H9 (cell line): Measurements from ENCODE around the gene NAPA. TPM values are rescaled to one million over a fixed set of nuclear protein-coding genes. Genes with fewer than 3 reads are reported as not detected.

Experiments
- DNase-seq: peaks from one replicate; pipeline ENCODE4 v3.0.0-alpha.2; 2017
- H2AFZ ChIP-seq: one replicate; pipeline ENCODE4 v1.6.1; 2013; ENCODE audit warnings: mild to moderate bottlenecking, low read length, control low read depth, moderate library complexity
- H2AK5ac ChIP-seq: 2 replicates; pipeline ENCODE4 v1.6.1; 2013; ENCODE audit warnings: low read length, control low read depth, mixed read lengths; ENCODE audit not compliant: insufficient read length
- H2BK120ac ChIP-seq: one replicate; pipeline ENCODE4 v1.6.1; 2013; ENCODE audit warnings: low read depth, mild to moderate bottlenecking, low read length, control low read depth, inconsistent platforms; ENCODE audit not compliant: poor library complexity, severe bottlenecking
- H2BK12ac ChIP-seq: 2 replicates; pipeline ENCODE4 v1.6.1; 2013; ENCODE audit warnings: low read length, control low read depth, mixed read lengths, low read depth; ENCODE audit not compliant: insufficient read length
- H2BK15ac ChIP-seq: 2 replicates; pipeline ENCODE4 v1.6.1; 2013; ENCODE audit warnings: low read depth, low read length, control low read depth
- H2BK20ac ChIP-seq: one replicate; pipeline ENCODE4 v1.6.1; 2013; ENCODE audit warnings: low read depth, mild to moderate bottlenecking, low read length, control low read depth, inconsistent platforms; ENCODE audit not compliant: poor library complexity, severe bottlenecking
- H2BK5ac ChIP-seq: 2 replicates; pipeline ENCODE4 v1.6.1; 2013; ENCODE audit warnings: low read length, control low read depth, mixed read lengths; ENCODE audit not compliant: insufficient read length
- H3K14ac ChIP-seq: 2 replicates; pipeline ENCODE4 v1.6.1; 2013; ENCODE audit warnings: low read length, control low read depth; ENCODE audit not compliant: insufficient read depth
- H3K18ac ChIP-seq: 2 replicates; pipeline ENCODE4 v1.6.1; 2013; ENCODE audit warnings: low read depth, mild to moderate bottlenecking, mixed read lengths, low read length, control low read depth; ENCODE audit not compliant: insufficient read length
- H3K23ac ChIP-seq: 2 replicates; pipeline ENCODE4 v1.6.1; 2013; ENCODE audit warnings: low read length, control low read depth, mixed read lengths, low read depth; ENCODE audit not compliant: insufficient read length
- H3K23me2 ChIP-seq: 2 replicates; pipeline ENCODE4 v1.6.1; 2013; ENCODE audit warnings: low read depth, mild to moderate bottlenecking, mixed read lengths, low read length, control low read depth; ENCODE audit not compliant: insufficient read length, poor library complexity, severe bottlenecking
- H3K27ac ChIP-seq: 2 replicates; pipeline ENCODE4 v1.5.1; 2013; ENCODE audit warnings: low read length, control low read depth, mixed read lengths, low read depth; ENCODE audit not compliant: insufficient read length
- H3K27me3 ChIP-seq: 2 replicates; pipeline ENCODE4 v1.6.1; 2013; ENCODE audit warnings: low read length, control low read depth, inconsistent platforms; ENCODE audit not compliant: insufficient read depth
- H3K4ac ChIP-seq: 2 replicates; pipeline ENCODE4 v1.6.1; 2013; ENCODE audit warnings: low read depth, mild to moderate bottlenecking, control low read depth, inconsistent platforms, low read length, moderate library complexity
- H3K4me1 ChIP-seq: 2 replicates; pipeline ENCODE4 v1.6.1; 2013; ENCODE audit warnings: low read length, control low read depth, inconsistent platforms; ENCODE audit not compliant: insufficient read depth
- H3K4me2 ChIP-seq: 2 replicates; pipeline ENCODE4 v1.6.1; 2013; ENCODE audit warnings: low read length, control low read depth, mixed read lengths; ENCODE audit not compliant: insufficient read length, insufficient read depth
- H3K56ac ChIP-seq: 2 replicates; pipeline ENCODE4 v1.6.1; 2013; ENCODE audit warnings: low read depth, mild to moderate bottlenecking, mixed read lengths, low read length, control low read depth; ENCODE audit not compliant: insufficient read length
- H3K79me1 ChIP-seq: 2 replicates; pipeline ENCODE4 v1.6.1; 2013; ENCODE audit warnings: low read depth, mild to moderate bottlenecking, moderate library complexity, low read length, control low read depth, inconsistent platforms; ENCODE audit not compliant: insufficient read depth, poor library complexity, severe bottlenecking
- H3K79me2 ChIP-seq: 2 replicates; pipeline ENCODE4 v1.6.1; 2013; ENCODE audit warnings: low read length, control low read depth, inconsistent platforms; ENCODE audit not compliant: insufficient read depth
- H3K9ac ChIP-seq: 2 replicates; pipeline ENCODE4 v1.6.1; 2013; ENCODE audit warnings: low read length, control low read depth, mixed read lengths; ENCODE audit not compliant: insufficient read length; ENCODE audit errors: extremely low read depth
- H3K9me3 ChIP-seq: one replicate; pipeline ENCODE4 v1.6.1; 2013; ENCODE audit warnings: low read depth, low read length, inconsistent platforms; ENCODE audit not compliant: control insufficient read depth
- H3T11ph ChIP-seq: one replicate; pipeline ENCODE4 v1.6.1; 2013; ENCODE audit warnings: mild to moderate bottlenecking, low read length, control low read depth, inconsistent platforms
- H4K20me1 ChIP-seq: one replicate; pipeline ENCODE4 v1.6.1; 2013; ENCODE audit not compliant: control insufficient read depth, insufficient read length, insufficient read depth
- H4K5ac ChIP-seq: 2 replicates; pipeline ENCODE4 v1.6.1; 2013; ENCODE audit warnings: low read depth, mild to moderate bottlenecking, mixed read lengths, low read length, control low read depth; ENCODE audit not compliant: insufficient read length
- H4K8ac ChIP-seq: replicated peaks from 2 replicates; pipeline ENCODE4 v1.6.1; 2013; ENCODE audit warnings: low read length, control low read depth, mixed read lengths, low read depth; ENCODE audit not compliant: insufficient read length
- H4K91ac ChIP-seq: 2 replicates; pipeline ENCODE4 v1.6.1; 2013; ENCODE audit warnings: low read depth, mild to moderate bottlenecking, moderate library complexity, mixed read lengths, low read length, control low read depth; ENCODE audit not compliant: insufficient read length
- H3K27ac Mint-ChIP-seq, 3 experiments: 2 replicates in 2 of 3; 3 replicates in 1 of 3; pipeline ENCODE4 v1.8.0; 2020 to 2021; ENCODE audit warnings: mixed read lengths in 3 of 3, mild to moderate bottlenecking in 1 of 3, moderate library complexity in 1 of 3
- H3K27me3 Mint-ChIP-seq: 2 replicates; pipeline ENCODE4 v1.8.0; 2021; ENCODE audit warnings: low read depth, mild to moderate bottlenecking, moderate library complexity, mixed read lengths
- H3K36me3 Mint-ChIP-seq, 3 experiments: 2 replicates in 2 of 3; 3 replicates in 1 of 3; pipeline ENCODE4 v1.8.0; 2020 to 2021; ENCODE audit warnings: low read depth in 3 of 3, mixed read lengths in 3 of 3; ENCODE audit not compliant: insufficient read depth in 1 of 3
- H3K4me1 Mint-ChIP-seq, 2 experiments: 2 replicates each; pipeline ENCODE4 v1.8.0; 2020; ENCODE audit warnings: mixed read lengths in 2 of 2
- H3K4me3 Mint-ChIP-seq, 2 experiments: 2 replicates in 1 of 2; 3 replicates in 1 of 2; pipeline ENCODE4 v1.8.0; 2020 to 2021; ENCODE audit warnings: mild to moderate bottlenecking in 2 of 2, mixed read lengths in 2 of 2, moderate library complexity in 1 of 2
- H3K9me3 Mint-ChIP-seq, 2 experiments: 2 replicates in 1 of 2; 3 replicates in 1 of 2; pipeline ENCODE4 v1.8.0; 2020; ENCODE audit warnings: mild to moderate bottlenecking in 2 of 2, mixed read lengths in 2 of 2, moderate library complexity in 1 of 2
- CTCF ChIP-seq: fragments of 200-600 bp; sonication (generic); conservative IDR thresholded peaks from 3 replicates; pipeline ENCODE4 v1.8.0; 2021; ENCODE audit warnings: antibody characterized with exemption, mild to moderate bottlenecking
- WGBS: extraction: QIAGEN DNeasy Blood & Tissue Kit; methylation state at CpG from one replicate; pipeline ENCODE4 v1.1.7; 2013; ENCODE audit warnings: missing lambda C conversion rate, low lambda C conversion rate, mixed read lengths; ENCODE audit not compliant: insufficient read length; ENCODE audit errors: extremely low coverage; 5-methylcytosine and 5-hydroxymethylcytosine counted together
- total RNA-seq: library from RNA; stranded (reverse); gene quantifications from 2 replicates; pipeline ENCODE4 v1.2.1, GENCODE V29; 2021

NAPA gene
- total RNA-seq, 1 experiment from 2014 or later: 62.8 TPM

GRCh38 chr19:47471381-47471732 is 43.5 kb downstream of the NAPA start:
- no peaks in the 10 kb centered on the region for H4K20me1 ChIP-seq
- H3K9me3 ChIP-seq: no peaks in the 10 kb centered on the region
- no peak overlapping the region; the same call in 1 of the 2 replicates for H3K14ac ChIP-seq
- H3K79me1 ChIP-seq: no peaks in the 10 kb centered on the region
- Mint-ChIP-seq H3K27ac (no peak overlapping the region), H3K36me3 (peaks cover 1 to 9% (median 4%) of the 10 kb centered on the region in 3 experiments; a peak in 6 of 7 replicates), H3K27me3 (peaks cover 25% of the 10 kb centered on the region), H3K9me3 (no peaks in the 10 kb centered on the region; a peak in 1 of 5 replicates), H3K4me3 (peak overlapping the region; percentile 78 to 85), H3K4me1 (peaks cover 19 to 39% of the 10 kb centered on the region in 2 experiments)
- WGBS: no CpG with 5 or more reads among the region's 16 CpGs
- H3K4me1 ChIP-seq: peaks cover 7% of the 10 kb centered on the region; the same call in 1 of the 2 replicates
- H3K23ac ChIP-seq: no peak overlapping the region
- no peak overlapping the region for H2AK5ac ChIP-seq
- H3K18ac ChIP-seq: no peak overlapping the region
- no peak for DNase-seq
- H3T11ph ChIP-seq: no peak overlapping the region
- no peak overlapping the region for H4K91ac ChIP-seq
- H3K4me2 ChIP-seq: peak overlapping the region; percentile 82
- H3K9ac ChIP-seq: no peak overlapping the region
- H2BK15ac ChIP-seq: no peak overlapping the region
- no peak for TF ChIP-seq CTCF
- H4K8ac ChIP-seq: no peak overlapping the region
- peaks cover 13% of the 10 kb centered on the region for H3K23me2 ChIP-seq
- H3K79me2 ChIP-seq: no peaks in the 10 kb centered on the region; the same call in 1 of the 2 replicates
- no peak overlapping the region for H3K56ac ChIP-seq
- H2BK120ac ChIP-seq: no peak overlapping the region
- no peaks in the 10 kb centered on the region for H3K27me3 ChIP-seq
- H3K27ac ChIP-seq: no peak overlapping the region
- no peak overlapping the region for H2BK5ac ChIP-seq
- no peak overlapping the region for H2BK20ac ChIP-seq
- no peak overlapping the region for H2AFZ ChIP-seq
- no peak overlapping the region for H2BK12ac ChIP-seq
- no peak overlapping the region for H4K5ac ChIP-seq
- no peak overlapping the region for H3K4ac ChIP-seq
